ENCODE results near the gene LAMTOR1. TPM values are rescaled to one million over a fixed set of nuclear protein-coding genes. Genes with fewer than 3 reads are reported as not detected.

Gene LAMTOR1
- total RNA-seq, 1 experiment from 2014 or later, result 279 TPM

DNA sequence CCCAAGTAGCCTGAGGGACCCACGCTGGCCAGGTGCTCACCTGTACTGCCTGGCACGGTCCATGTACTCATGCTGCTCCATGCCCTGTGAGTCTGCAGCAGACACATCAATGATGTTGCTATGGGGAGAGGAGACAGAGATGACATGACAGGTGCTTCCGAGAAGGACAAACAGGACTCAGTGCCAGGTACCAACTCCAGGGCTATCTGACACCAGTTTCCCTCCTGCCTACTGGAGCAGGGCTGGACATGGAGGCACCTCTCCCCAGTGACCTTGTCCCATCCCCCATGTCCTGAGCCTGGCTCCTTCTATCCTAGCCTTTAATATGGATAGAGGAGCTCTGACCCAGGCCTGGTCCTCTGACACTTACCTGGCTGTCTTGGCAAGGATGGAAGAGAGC, 4.4 kb downstream of the LAMTOR1 start:
- no peak for DNase-seq (ENCODE audit: low read depth, low spot score)
- in situ Hi-C loops (cut with HindIII; ENCODE audit: low pct_unique_long_range_greater_than_20kb, low sequenced_read_pairs), result no loop called here

DNA sequence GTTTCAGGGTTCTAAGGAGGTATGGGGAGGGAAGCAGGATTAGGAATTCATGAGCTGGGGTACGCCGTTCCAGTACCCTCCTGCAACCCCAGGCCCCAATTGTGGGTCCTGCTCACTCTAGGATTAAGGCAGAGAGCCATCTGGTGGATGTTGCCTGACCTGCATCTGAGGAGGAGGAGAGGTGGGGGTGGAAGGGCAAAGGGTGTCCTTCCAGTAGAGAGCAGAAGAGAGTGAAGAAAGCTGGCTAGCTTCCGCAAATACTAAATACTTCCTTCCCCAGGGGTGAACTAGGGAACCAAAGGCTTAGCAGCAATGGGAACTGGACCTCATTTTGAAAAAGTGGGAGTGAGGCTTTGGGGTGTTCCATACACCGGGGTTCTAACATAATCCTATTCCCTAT, 11.8 kb downstream of the LAMTOR1 start:
- in situ Hi-C loops (cut with HindIII; ENCODE audit: low pct_unique_long_range_greater_than_20kb, low sequenced_read_pairs), result no loop called here
- peak; percentile 95 for DNase-seq (ENCODE audit: low read depth, low spot score)

- DNase-seq (ENCODE audit: low read depth, low spot score), result no peak
- in situ Hi-C loops (cut with HindIII; ENCODE audit: low pct_unique_long_range_greater_than_20kb, low sequenced_read_pairs), result no loop called here
Observed at GRCh38 chr11:72088076-72088808, 14.9 kb downstream of the LAMTOR1 start.

DNA sequence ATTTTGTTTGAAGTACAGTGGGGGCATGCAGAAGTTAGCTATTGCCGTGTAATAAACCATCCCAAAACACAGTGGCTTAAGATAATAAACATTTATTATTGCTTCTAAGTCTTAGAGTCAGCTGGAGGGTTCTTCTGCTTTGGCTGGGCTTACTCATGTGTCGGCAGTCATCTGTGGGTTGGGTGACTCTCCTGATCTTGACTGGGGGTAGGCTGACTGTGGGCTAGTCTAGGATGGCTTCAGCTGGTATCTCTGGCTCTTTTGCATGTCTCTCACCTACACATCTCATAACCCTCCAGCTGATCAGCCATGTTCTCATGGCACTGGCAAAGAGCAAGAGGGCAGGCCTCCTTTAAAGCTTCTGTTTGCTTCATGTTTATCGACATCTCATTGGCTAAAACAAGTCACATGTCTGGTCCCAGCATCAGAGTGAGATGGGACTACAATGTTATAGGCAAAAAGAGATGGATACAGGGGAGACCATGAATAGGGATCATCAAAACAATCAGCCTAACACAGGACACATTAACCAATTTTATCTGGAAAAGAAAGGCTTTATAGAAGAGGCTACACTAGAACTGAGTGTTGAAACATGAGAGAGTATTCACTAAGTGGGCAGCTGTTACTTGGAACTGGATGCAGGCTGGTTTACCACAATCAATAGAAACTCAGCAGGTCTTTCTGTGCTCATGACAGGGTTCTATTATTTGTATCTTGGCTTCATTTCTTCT, 17.3 kb downstream of the LAMTOR1 start:
- peak; percentile 90 for DNase-seq (ENCODE audit: low read depth, low spot score)
- in situ Hi-C loops (cut with HindIII; ENCODE audit: low pct_unique_long_range_greater_than_20kb, low sequenced_read_pairs), result no loop called here

DNA sequence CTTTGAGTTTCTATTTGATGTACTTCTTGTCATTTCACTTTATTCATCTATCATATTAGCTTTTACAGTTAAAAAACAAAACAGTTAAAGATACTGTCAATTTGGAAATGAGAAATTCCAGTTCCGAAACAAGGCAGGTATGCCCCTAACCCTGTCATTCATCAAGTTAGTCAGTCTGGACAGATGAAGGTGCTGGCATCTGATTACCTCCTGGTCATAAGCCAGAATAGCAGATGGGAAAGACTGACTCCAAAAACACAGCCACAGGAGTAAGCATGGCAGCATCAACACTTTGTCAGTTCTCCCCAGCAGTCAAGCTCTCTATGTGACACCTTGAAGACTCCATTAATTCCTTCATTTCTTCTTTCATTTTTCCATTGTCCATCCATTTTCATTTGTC, 18.1 kb downstream of the LAMTOR1 start:
- DNase-seq (ENCODE audit: low read depth, low spot score), result no peak
- in situ Hi-C loops (cut with HindIII; ENCODE audit: low pct_unique_long_range_greater_than_20kb, low sequenced_read_pairs), result no loop called here

DNA sequence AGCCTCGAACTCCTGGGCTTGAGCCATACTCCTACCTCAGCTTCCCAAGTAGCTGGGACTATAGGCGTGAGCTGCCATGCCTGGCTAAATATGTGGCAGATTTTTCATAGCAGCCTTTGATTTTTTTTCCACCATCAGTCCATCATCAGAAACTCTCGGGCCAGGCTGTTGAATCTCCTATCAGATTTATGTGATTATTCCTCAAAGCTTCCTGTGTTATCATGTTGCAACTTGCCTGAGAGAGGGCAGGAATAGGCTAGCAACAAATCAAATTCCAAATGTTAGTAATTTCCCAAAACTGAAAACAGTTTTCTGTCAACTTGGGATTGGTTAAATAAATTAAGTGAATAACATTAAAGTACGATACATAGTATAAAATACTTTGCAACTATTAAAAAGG, 19.0 kb downstream of the LAMTOR1 start:
- DNase-seq (ENCODE audit: low read depth, low spot score), result no peak
- in situ Hi-C loops (cut with HindIII; ENCODE audit: low pct_unique_long_range_greater_than_20kb, low sequenced_read_pairs), result no loop called here

- in situ Hi-C loops (cut with HindIII; ENCODE audit: low pct_unique_long_range_greater_than_20kb, low sequenced_read_pairs), result no loop called here
- DNase-seq (ENCODE audit: low read depth, low spot score), result no peak
Observed at GRCh38 chr11:72083414-72083813, 19.7 kb downstream of the LAMTOR1 start.

DNA sequence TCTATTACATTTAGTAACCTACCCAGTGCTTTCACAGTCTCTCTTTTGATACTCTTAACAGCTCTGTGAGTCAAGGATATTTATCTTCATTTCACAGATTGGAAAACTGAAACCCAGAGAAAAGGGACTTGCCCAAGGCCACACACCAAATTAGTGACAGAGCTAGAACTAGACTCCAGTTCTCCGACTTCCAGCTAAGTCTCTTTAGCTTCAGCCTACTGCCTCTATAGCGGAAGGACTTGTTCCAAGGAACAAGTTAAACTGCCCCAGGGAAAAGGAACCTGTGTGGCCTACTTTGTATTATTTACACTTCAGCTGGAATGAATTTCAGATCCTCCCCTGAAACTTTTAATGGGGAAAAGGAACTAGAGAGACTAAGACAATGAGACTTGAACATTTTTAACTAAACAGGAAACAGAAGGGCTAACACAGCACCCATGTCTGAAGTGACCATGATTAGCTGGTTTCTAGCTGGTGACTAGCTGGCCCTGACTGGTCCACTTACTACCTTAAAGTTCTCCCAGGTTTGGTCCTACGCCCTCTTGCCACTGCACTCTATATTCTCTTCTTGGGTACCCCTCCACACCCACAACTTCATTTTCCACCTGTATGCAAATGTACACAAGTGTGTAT, 21.2 kb downstream of the LAMTOR1 start:
- DNase-seq (ENCODE audit: low read depth, low spot score), result no peak
- in situ Hi-C loops (cut with HindIII; ENCODE audit: low pct_unique_long_range_greater_than_20kb, low sequenced_read_pairs), result no loop called here

DNA sequence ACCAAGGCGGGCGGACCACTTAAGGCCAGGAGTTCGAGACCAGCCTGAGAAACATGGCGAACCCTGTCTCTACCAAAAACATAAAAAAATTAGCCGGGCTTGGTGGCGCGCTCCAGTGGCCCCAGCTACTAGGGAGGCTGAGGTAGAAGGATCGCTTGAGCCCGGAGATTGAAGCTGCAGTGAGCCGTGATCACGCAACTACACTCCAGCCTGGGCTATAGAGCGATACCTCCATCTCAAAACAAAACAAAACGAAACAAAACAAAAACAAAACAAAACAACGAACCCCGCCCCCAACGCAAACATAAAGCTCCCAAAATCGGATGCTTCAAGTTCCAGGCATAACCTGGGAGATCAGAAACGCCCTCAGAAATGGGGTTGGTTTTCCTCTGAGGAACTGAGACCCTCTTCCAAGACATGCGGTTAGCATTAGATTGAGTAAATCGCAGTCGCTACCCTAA, 21.9 kb downstream of the LAMTOR1 start:
- no peak for DNase-seq (ENCODE audit: low read depth, low spot score)
- in situ Hi-C loops (cut with HindIII; ENCODE audit: low pct_unique_long_range_greater_than_20kb, low sequenced_read_pairs), result no loop called here

GRCh38 chr11:72080326-72081183, 22.5 kb downstream of the LAMTOR1 start, which contains the start of the genes LRRC51 and NUMA1:
LRRC51 (plus strand) TSS chr11:72080850; CDS start chr11:72089084, 8,234 bp downstream.
NUMA1 (minus strand) TSS chr11:72080542; CDS start chr11:72035943, 44,599 bp downstream.
- DNase-seq (ENCODE audit: low read depth, low spot score), result peak; percentile 100
- in situ Hi-C loops (cut with HindIII; ENCODE audit: low pct_unique_long_range_greater_than_20kb, low sequenced_read_pairs), result no loop called here

- no peak for DNase-seq (ENCODE audit: low read depth, low spot score)
Observed at GRCh38 chr11:72079819-72080325, 23.2 kb downstream of the LAMTOR1 start.

GRCh38 chr11:72078477-72078876, 24.6 kb downstream of the LAMTOR1 start:
- in situ Hi-C loops (cut with HindIII; ENCODE audit: low pct_unique_long_range_greater_than_20kb, low sequenced_read_pairs), result no loop called here
- no peak for DNase-seq (ENCODE audit: low read depth, low spot score)

More at GRCh38 chr11:72079819-72080325, 23.2 kb downstream of the LAMTOR1 start:
- in situ Hi-C loops (cut with HindIII; ENCODE audit: low pct_unique_long_range_greater_than_20kb, low sequenced_read_pairs), result no loop called here

GRCh38 chr11:72075756-72076155, 27.3 kb downstream of the LAMTOR1 start:
- in situ Hi-C loops (cut with HindIII; ENCODE audit: low pct_unique_long_range_greater_than_20kb, low sequenced_read_pairs), result no loop called here
- no peak for DNase-seq (ENCODE audit: low read depth, low spot score)

DNA sequence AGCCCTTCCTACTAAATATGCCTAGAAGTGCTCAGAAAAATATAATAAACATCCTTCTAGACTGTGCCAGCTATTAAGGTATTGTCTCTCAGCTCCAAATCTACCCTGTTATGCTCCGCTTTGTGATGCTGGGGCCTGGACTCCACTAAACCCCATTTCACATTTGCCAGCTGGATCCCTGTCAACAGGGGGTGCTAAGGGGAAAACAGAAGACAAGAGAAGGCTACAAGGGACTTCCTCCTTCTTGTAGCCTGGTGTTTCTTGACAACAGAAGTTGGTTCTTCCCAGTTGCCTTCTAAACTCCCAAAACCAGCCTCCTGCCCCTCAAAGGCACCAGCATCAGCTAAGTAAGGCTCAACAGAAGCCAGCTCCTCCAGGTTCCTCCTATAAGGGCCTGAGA, 28.0 kb downstream of the LAMTOR1 start:
- in situ Hi-C loops (cut with HindIII; ENCODE audit: low pct_unique_long_range_greater_than_20kb, low sequenced_read_pairs), result no loop called here
- DNase-seq (ENCODE audit: low read depth, low spot score), result peak; percentile 66

GRCh38 chr11:72072348-72072747, 30.7 kb downstream of the LAMTOR1 start:
- in situ Hi-C loops (cut with HindIII; ENCODE audit: low pct_unique_long_range_greater_than_20kb, low sequenced_read_pairs), result no loop called here
- DNase-seq (ENCODE audit: low read depth, low spot score), result no peak

DNA sequence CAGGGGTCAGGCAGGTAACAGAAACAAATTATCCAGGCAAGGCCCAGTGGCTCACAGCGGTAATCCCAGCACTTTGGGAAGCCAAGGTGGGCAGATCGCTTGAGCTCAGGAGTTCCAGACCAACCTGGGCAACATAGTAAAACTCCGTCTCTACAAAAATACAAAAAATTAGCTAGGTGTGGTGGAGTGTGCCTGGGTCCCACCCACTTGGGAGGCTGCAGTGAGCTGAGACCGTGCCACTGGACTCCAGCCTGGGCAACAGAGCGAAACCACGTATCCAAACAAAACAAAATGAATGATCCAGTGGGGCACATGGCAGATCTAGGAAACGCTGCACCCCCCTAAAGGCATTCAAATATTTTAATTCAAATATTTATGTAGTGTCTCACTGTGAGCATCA, 32.6 kb downstream of the LAMTOR1 start:
- in situ Hi-C loops (cut with HindIII; ENCODE audit: low pct_unique_long_range_greater_than_20kb, low sequenced_read_pairs), result no loop called here
- no peak for DNase-seq (ENCODE audit: low read depth, low spot score)

DNA sequence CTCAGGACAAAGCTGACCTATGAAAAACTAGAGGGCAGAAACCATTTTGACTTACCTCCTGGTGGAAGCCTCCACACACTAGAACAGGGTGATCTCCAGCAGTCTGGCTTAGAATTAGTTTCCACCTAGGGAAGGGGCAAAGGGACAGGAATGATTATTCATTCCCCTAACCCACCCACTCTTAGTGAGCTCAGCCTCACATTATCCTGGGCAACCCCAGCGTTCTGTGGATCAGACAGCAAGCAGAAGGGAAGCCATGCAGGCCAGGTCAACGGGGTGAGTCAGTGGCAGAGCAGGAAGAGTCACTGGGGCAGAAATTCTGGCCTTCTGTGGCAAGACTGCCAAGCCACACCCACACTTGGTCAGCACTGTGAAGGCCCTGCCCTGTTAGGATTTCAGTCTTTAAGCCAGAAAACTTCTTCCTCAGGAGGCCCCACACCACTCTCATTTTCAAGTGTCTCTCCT, 33.3 kb downstream of the LAMTOR1 start:
- in situ Hi-C loops (cut with HindIII; ENCODE audit: low pct_unique_long_range_greater_than_20kb, low sequenced_read_pairs), result no loop called here
- peak; percentile 73 for DNase-seq (ENCODE audit: low read depth, low spot score)
